Islet of Langerhans (tissue), 1 donor: ENCODE measurements around the gene EGFL8.

Source experiments
- FAIRE-seq: peaks from one replicate; lab custom pipeline; 2011; peaks lifted over from hg19 to GRCh38; lab: Jason Lieb, UNC

The EGFL8 gene

DNA sequence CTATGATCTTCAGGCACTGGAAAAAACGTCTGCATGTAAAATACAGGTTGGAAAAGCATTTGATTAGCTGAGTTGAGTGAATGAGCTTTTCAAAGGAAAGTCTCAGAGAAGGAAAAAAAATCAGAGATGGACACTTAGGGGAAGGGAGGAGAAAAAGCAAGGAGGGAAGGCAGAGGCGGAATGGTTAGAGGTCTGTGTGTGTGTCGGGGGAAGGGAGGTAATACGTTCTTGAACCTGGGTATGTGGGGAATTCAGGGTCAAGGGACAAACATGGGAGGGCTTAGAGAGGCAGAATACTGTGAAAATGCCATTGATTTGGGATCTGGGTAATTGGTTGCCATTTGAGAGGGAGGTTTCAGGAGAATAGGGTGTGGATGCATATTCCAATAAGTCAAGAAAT is 17.7 kb upstream of the EGFL8 start:
- no peak for FAIRE-seq

DNA sequence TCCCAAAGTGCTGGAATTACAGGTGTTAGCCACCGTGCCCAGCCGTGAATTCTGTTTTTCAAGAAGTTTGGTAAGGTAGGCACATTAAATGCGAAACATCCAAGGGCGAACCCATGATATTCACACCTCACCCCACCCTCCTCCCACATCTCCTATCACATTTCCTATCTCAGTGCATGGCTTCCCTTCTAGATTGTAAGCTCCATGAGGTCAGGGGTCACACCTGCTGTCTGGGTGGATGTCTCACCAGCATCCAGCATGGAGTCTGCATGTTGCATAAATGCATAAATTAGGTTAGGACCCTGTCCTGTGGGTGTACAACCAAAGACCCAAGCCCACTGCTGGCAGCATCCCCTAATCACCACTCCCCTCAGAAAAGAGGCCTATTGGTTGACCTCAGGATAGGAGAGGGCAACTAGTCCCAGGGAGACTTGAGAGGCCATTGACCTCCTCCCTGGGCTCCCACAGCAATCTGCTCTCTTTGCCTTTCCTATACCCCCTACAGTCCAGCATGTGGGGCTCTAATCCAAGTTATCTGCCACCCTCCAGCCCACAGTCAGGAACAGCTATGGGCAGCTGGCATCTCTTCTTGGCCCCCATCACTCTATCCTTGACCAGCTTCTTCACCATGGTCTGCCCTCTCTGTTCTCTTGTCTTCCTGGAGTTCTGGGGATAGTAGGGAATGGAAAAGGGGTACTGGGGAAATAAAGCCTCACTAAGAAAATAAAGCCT is 16.8 kb upstream of the EGFL8 start:
- no peak for FAIRE-seq

DNA sequence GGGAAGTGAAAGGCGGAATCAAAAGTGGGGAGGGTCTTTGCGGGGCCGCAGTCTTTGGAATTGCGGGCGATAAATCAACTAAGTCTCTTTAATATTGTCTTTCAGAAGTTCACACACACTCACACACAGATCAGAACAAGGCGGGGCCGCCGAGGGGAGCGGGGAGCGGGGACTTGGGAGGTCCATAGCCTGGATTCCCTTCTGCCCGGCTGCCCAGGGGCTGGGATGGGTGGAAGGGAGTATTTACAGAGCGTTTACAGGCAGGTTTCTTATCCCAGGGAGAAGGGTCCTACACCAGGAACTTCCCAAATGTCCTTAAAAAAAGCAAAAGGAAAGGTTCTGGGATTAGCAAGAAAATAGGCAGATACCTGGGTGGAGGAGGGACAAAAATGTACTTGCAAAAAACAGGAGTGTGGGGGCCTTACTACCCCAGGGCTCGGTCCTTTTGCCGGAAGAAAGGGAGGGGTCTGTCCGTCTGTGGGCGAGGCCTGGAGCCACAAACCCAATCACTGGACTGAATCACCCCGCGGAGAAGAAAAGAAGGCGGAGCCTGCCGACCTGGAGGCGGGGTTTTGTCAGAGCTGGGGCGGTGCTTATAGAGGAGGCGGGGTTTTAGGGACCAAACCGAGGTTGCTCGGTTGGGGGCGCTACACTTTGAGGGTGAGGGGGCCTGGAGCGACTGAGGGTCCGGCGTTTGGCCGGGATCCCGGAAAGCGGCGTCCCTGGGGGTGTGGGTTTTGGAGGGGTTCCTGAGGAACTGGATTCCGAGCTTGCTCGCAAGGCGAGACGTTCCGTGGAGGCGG is 15.9 kb upstream of the EGFL8 start:
- FAIRE-seq = no peak

DNA sequence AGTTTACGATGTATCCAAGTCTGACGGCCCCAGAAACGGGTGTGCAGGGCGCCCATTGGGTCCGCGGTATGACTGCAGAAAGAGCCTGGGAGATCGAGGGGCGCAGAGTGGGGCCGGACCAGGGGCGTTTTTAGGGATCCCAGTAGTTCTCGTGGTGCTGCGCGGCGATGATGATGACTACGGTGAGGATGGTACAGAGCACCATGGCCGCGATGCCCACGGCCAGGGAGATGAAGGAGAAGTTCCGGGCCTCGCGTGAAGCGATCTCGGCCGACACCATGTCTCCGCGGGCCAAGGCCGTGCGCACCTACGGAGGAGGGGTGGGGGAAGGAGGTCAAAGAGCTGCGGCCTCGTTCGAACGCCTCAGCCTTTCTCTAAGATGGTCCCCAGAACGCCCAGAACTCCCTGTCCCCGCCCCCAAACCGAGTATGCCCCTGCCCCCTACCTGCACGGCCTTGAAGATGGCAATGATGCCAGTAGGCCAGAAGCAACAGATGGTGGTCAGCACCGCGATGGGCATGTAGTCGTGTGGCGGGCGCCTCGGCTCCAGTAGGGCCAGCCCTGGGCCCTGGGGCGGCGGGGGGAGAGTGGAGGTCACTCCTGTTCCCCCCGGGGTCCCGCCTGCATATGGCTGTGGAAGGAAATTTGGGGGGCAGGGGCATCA is 15.2 kb upstream of the EGFL8 start:
- FAIRE-seq = no peak

DNA sequence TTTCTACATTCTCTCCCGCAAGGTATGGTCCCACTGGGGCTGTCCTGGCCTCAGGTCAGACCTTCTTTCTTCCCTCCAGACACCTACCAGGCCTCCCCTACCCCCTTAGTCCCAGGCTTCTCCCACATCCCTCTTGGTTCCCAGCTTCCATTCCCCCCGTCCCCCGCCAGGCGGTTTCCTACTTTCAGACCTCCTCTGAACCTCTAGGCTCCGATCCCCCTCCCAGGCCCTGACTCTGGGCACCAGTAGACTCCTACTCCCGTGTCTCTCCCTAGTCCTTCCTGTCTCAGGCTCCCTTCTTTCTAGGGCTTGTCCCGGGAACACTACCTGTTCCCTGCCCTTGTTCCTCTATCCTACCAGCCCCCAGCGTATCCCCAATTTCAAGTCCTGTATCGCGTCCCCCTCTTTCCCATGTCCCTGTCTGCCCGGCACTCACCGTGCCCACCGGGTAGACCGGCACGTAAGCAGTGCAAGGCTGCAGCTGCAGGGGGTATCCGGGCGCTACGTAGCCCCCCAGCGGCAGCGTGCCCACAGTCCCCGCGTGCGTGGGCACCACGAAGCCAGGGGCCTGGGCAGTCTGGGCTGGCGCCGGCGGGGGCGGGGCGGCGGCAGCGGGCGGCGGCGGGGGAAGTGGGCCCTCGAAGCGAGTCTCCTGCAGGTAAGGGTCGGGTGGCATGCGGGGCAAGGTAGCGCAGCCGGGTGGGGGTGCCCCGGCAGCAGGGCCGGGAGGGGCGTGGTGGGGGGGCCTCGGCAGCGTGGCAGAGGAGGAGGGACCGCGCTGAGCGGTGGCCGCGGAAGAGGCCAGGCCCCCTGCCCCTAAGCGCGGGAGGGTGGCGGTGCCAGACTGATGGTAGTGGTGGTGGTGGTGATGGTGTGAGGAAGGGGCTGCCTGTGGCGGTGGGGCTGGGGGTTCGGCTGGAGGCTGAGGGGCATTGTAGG is 14.2 kb upstream of the EGFL8 start:
- no peak for FAIRE-seq

DNA sequence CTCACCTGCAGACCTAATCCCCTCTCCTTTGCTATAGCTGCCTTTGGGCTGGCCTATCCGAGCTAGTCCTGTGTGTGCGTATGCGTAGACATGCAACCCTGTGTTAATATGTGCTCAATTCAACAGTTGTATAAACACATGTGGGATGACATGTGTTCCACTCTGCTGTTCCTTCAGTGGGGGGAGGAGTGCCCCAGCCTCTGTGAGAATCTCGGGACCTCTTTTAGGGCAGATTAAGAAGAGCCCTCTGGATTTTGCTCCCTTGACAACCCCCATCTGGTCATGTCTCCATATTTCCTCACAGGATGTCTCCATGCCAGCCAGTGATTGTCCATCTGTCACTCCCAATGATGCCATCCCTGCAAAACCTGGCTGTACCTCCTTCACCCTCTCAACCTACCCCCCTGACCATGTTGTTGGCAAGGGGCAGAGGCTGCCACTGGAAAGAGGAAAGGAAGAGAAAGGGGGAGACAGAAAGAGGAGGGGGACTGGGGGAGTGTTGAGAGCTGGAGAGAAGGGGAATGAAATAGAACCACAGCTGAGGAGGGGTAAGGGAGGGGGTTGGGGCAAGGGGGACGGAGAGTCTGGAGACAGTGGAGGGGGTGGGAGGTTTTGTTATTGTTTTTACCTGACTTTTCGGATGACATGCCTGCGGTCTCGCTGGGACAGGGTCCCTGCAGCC is 13.1 kb upstream of the EGFL8 start:
- FAIRE-seq = no peak

DNA sequence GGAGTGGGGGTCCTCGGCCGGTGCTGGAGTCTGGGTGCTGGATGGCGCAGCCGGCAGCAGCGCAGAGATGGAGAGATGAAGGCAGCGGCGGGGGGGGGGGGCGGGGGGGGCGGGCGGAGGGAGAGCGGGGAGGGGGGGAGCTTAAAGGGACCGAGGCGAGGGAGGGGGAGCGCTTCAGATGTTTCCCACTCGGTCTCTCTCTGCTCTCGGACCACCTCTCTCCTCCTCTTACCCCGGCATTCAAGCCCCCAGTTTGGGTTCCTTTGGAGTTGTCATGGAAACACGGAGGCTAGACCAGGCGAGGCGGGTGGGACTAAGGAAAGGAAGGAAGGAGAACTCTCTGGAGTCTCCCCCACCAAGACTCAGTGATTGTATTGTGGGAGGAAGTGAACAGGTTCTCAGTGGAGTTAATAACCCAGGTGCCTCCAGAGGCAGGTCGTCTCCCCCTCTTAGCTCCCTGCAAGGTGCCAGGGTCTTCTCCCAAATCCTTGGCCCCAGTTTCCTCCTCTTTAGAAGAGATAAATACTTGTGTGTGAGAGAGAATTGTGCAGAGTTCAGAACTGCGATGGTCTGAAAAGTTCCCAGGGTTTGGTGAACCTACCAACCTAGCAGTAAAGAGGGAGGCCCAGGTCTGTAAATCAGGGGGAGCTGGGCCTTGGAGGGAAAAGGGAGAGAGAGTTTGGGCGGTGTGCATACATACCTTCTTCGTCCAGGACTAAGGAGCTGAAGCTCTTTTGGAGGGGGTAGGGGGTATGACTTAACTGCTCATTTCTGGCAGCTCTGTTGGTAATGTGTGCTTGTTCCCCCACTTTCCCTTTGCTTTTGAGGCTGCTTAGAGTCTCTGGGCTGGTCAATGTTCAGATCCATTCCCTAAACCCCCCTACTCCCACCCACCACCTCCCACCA is 12.3 kb upstream of the EGFL8 start, which contains the start of gene PRRT1:
PRRT1 (minus strand) TSS at position 77 of the 906 bp plus-strand sequence. CDS start 112 bp downstream, outside the sequence.
- no peak for FAIRE-seq

DNA sequence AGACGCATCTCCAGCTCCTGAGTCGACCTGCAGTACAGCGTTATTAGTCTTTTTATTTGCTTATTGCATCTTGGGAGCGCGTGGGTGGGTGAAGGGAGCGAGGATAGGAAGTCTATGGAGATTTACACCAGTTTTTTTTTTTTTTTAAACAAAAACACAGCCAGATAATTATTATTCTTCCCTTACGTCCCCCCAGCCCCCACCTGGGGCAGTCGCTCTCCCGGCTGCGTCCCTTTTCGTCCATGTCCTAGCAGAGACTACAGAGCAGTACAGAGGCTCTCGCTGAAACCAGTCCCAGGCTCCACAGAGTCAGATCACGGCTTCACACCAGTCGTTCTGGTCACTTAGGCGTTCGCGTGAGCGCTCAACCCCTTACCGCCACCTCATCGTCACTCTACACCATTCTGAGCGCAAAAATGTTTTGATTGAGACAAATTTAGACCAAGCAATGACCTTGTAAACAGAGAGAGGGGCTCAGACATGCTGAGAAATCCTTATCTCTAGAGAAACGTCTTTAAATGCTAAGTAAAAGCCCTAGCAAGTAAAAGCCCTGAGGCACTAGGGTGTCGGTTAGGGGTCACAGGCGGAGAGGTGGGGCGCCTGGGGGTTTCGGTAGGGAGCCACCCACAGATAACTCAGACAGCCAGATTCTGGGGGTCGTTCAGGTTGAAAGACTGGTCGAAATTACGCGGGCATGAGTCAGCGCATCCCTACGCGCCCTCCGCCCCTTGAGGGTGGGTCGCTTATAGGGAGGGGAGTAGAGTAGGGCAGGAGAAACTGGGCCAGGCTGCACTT is 11.4 kb upstream of the EGFL8 start:
- no peak for FAIRE-seq

DNA sequence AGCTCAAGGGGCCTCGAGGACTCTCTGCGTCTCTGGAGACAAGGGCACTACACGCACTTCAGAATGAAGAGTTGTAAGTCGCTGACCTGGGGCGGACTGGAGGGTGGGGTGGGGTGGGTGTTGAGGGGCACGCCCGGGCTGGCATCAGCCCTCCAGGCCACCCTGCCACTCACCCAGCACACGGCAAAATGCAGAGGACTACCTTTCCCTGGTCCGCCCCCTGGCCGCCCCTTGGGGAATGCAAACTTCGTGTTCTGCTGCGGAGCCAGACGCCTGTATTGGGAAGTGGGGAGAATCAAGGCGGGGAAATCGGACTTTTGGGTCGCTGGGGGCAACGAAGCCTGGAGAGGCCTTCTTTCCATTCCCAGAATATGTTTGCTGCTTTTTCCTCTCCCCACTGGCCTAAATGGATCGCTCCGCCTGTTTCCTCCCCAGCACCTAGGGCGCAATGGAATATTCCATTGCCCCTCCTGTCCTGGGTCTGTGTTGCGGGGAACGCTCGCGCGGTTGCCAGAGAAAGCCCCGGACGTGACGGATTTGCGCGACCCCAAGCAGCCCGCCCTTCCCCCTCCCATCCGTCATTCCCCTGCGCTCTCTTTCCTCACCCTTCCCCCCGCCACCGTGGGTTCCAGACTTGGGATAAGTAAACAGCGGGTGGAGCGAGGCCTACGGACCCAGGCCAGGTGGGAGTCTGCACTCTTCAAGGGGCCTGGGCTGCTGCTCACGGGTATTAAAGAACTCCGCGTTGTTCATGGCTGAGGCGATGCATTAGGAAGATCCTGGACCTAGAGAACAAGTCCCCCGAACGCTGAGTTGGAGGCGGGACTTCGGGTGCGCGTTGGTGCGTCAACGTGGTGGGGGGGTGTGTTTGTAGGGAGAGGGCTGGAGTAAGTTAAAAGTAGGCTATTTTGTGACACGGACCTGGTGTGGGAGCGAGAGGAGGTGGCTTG is 10.6 kb upstream of the EGFL8 start, which contains the start of gene PPT2:
PPT2 (plus strand) TSS at position 578 of the 950 bp plus-strand sequence. CDS start 454 bp downstream, outside the sequence.
- no peak for FAIRE-seq

DNA sequence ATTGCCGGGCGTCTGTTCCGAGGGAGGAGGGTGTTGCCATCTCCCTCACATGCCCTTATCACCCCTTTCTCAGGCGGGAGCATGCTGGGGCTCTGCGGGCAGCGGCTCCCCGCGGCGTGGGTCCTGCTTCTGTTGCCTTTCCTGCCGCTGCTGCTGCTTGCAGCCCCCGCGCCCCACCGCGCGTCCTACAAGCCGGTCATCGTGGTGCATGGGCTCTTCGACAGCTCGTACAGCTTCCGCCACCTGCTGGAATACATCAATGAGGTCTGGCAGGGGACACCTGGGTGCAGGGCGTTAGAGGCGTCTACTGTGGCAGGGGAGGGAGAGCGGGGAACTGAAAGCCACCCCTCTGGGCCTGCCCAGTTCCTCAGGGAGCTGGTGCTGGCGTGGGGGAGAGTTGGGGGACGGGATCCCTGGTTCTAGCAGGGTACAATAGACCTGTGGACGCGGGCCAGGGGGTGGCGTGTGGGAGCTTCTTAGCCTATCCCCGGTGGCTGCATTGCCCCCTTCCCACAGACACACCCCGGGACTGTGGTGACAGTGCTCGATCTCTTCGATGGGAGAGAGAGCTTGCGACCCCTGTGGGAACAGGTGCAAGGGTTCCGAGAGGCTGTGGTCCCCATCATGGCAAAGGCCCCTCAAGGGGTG is 9.8 kb upstream of the EGFL8 start:
- no peak for FAIRE-seq

DNA sequence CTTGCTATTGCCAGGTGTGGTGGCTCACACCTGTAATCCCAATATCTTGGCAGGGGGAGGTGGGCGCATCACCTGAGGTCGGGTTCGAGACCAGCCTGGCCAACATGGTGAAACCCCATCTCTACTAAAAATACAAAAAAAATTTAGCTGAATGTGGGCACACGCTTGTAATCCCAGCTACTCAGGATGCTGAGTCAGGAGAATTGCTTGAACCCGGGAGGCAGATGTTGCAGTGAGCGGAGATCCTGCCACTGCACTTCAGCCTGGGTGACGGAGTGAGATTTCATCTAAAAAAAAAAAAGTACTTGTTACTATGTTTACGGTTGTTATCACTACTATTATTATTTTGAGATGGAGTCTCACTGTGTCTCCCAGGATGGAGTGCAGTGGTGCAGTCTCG is 7.5 kb upstream of the EGFL8 start:
- FAIRE-seq = no peak

DNA sequence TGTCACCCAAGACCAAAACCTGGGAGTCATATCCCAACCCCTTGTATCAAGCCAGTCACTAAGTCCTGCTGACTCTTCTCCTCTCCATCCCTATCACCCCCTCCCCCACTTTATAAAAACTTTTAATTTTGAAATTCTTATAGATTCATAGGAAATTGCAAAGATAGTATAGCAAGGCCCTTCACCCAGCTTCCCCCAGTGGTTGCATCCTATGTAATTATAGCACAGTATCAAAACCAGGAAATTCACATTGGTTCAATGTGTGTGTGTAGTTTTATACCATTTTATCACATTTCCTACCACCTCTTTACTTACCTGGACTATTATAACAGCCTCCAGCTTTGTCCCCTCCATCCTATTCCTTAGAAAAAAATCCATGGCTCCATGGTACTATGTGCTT is 6.3 kb upstream of the EGFL8 start:
- no peak for FAIRE-seq

DNA sequence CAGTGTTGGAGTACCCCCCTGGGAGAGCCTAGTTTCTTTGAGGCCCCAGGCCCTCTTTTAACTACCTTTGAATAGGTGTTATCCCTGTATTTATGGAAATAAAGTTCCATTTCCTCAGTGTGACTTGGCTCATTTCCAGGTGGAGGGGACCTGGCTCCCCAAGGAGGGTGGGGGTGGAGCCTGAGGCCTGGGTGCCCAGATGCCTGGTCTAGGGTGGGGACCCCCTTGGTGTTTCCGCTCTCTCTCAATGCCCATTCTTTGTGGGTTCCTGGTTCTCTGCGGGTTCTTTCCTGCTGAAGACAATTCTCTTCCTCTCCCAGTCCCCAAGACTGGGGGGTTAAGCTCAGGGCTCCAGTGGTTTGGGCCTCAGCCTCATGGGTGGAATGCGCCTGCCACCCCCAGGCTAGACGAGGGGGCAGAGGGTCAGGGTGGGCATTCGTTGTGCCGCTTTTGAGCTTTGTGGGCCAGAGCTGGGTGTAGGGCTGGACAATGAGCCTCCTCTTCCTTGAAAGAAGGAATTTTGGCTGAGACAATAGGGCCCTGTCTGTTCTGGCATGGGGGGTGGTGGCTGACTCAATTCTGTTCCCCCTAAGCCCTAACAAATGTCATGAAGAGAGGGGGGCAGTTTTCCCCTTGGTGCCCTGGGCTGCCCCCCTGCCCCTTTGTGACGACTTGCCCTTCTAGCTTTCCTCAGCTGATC is 686 bp upstream of the EGFL8 start:
- FAIRE-seq = no peak

DNA sequence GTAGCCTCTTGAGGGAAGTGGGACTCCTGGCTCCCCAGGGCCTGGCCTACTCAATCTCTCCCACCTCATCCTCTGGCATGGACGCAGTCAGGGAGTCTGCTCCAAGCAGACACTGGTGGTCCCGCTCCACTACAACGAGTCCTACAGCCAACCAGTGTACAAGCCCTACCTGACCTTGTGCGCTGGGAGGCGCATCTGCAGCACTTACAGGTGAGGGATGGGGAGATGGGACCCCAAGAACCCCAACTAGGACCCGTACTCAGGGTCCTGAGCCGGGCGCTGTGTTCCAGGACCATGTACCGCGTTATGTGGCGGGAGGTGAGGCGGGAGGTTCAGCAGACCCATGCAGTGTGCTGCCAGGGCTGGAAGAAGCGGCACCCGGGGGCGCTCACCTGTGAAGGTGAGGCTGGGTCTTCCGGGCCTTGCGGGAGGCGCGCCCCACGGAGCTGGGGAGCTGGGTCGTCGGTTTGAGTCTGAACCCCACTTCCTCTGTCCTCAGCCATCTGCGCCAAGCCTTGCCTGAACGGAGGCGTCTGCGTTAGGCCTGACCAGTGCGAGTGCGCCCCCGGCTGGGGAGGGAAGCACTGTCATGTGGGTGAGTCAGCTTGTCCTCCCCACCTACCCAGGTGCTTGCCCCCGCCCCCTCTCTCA is 2.1 kb downstream of the EGFL8 start:
- FAIRE-seq = no peak

DNA sequence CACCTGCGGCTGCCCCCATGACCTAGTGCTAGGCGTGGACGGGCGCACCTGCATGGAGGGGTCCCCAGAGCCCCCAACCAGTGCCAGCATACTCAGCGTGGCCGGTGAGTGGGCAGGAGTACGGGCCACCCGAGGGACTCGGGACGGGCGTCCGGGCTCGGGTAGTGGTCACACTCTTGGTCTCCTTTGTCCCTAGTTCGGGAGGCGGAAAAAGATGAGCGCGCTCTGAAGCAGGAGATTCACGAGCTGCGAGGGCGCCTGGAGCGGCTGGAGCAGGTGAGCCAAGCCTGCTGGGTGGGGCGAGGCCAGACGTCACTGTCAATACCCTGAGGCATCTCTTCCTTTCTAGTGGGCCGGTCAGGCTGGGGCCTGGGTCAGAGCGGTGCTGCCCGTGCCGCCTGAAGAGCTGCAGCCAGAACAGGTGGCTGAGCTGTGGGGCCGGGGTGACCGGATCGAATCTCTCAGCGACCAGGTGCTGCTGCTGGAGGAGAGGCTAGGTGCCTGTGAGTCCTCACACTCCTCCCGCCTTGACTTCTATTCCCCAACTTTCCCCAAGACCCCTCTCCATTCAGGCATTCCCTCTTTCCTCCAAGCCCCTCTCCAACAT is 2.9 kb downstream of the EGFL8 start:
- FAIRE-seq = no peak

DNA sequence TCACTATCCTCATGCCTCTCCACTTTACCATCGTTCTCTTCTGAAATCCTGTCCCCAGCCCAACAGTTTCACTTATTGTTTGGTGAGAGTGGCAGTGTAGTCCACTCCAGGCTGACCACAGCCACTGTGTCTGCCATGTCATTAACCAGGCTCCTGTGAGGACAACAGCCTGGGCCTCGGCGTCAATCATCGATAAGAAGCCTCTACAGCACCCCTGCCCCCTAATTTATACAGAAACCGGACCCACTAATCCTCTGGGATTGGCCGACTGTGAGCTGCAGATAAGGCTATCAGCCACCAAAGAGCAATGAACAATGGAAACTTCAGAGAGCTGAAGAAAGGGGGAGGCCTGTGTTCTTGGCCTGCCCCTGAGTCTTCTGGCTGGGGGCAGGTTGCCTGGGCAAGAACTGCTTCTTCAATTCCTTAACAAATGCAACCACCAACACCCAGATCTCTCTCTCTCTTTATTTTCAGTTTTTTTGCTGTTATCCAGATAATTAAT is 3.4 kb downstream of the EGFL8 start:
- FAIRE-seq = no peak
